Lung (tissue), 12 donors: ENCODE measurements around the gene IER2. TPM values are rescaled to one million over a fixed set of nuclear protein-coding genes. Genes with fewer than 3 reads are reported as not detected.

ENCODE experiments used
- ATAC-seq: fragments of 200-7000 bp; cut with Tn5 transposase; one replicate; pipeline ENCODE4 v1.9.1; 2020; ENCODE audit warnings: moderate number of reproducible peaks; ENCODE audit not compliant: insufficient read depth, low FRiP score
- DNase-seq, 3 donors: peaks; one replicate each; pipeline ENCODE4 v3.0.0-alpha.2; 2013 to 2017
- H3K27ac ChIP-seq, 2 donors: one replicate each; pipeline ENCODE4 v1.5.1; 2013; ENCODE audit warnings: mild to moderate bottlenecking in 2 of 2, moderate library complexity in 2 of 2, control low read depth in 1 of 2, inconsistent platforms in 1 of 2, low read depth in 1 of 2, low read length in 1 of 2
- H3K27me3 ChIP-seq, 3 donors: one replicate each; pipeline ENCODE4 v1.5.1; 2013; ENCODE audit warnings: low read length in 2 of 3; ENCODE audit not compliant: control insufficient read depth in 3 of 3, insufficient read depth in 3 of 3
- H3K36me3 ChIP-seq, 4 donors: one replicate each; pipeline ENCODE4 v1.5.1; 2013; ENCODE audit warnings: low read length in 4 of 4, mild to moderate bottlenecking in 1 of 4, moderate library complexity in 1 of 4; ENCODE audit not compliant: control insufficient read depth in 4 of 4, insufficient read depth in 4 of 4
- H3K4me1 ChIP-seq, 5 donors: one replicate each; pipeline ENCODE4 v1.5.1; 2013; ENCODE audit warnings: low read length in 5 of 5, mild to moderate bottlenecking in 2 of 5, moderate library complexity in 1 of 5; ENCODE audit not compliant: control insufficient read depth in 5 of 5, insufficient read depth in 5 of 5
- H3K4me3 ChIP-seq: one replicate; pipeline ENCODE4 v1.5.1; 2013; ENCODE audit warnings: mild to moderate bottlenecking, control low read depth, moderate library complexity
- H3K9ac ChIP-seq, 2 donors: one replicate each; pipeline ENCODE4 v1.5.1; 2013; ENCODE audit warnings: low read length in 2 of 2, control low read depth in 1 of 2; ENCODE audit not compliant: insufficient read depth in 1 of 2
- H3K9me3 ChIP-seq, 4 donors: one replicate each; pipeline ENCODE4 v1.5.1; 2013; ENCODE audit warnings: low read length in 3 of 4, mild to moderate bottlenecking in 1 of 4, moderate library complexity in 1 of 4; ENCODE audit not compliant: control insufficient read depth in 4 of 4, insufficient read depth in 3 of 4
- WGBS, 2 donors: extraction: QIAGEN DNeasy Blood & Tissue Kit; methylation state at CpG; one replicate each; pipeline ENCODE4 v1.1.7; 2013; 5-methylcytosine and 5-hydroxymethylcytosine counted together
- polyA plus RNA-seq, 2 donors: library from polyadenylated mRNA; stranded (reverse); fragments of 200-250 nt; gene quantifications; one replicate each; pipeline ENCODE4 v1.2.1, GENCODE V29; 2013
- total RNA-seq, 2 donors: library from RNA; depleted of rRNA in 1 of 2; stranded (reverse); fragments of >200 nt in 1 of 2; gene quantifications; one replicate each; pipeline ENCODE4 v1.2.1, GENCODE V29; 2014 to 2021
- TF ChIP-seq, protein P1 (sequence below): IDR thresholded peaks from 2 replicates; pipeline ENCODE4 v1.5.1; 2012; ENCODE audit warnings: mild to moderate bottlenecking; ENCODE audit errors: control extremely low read depth, extremely low read depth
- donor health status: control.
- donor health status: control.
- donor health status: Bipolar disorder and iron deficiency.
- donor health status: healthy.
- donor health status: DM: yes; HTN: yes; CAD: no.

IER2 gene
- total and polyA plus RNA-seq, 4 donors, result 29.8 to 242 (median 93.0) TPM

DNA sequence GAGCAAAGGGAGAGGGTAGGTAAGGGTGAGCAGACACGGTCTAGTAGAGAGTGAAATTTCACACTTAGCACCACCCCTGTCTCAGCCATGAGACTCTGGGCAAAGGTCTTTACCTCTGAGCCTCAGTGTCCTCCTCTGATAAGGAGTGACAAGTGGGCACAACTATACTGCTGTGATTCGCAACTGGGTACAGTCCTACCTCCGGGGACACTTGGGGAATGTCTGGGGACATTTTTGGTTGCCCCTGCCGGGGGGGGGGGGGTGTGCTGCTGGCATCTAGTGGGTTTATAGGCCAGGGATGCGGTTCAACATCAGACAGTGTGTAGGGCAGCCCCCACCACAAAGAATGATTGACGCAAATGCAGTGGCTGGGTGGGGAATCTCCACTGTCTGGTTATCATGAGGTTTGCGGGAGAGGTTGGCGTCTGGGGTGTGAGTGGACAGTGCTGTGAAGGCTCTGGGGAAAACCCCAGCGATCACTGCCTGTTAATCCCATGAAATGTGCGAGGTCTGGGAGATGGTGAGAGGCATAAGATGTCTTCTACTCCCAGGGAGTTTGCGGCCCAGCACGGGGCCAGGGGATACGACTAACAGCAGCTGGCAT is 27.8 kb upstream of the IER2 start:
- Histone ChIP-seq H3K27ac (no peak overlapping the region), H3K4me1 (peaks cover 0 to 14% (median 5%) of the 10 kb centered on the region in 5 donors), H3K4me3 (no peak overlapping the region), H3K9ac (no peak overlapping the region), H3K27me3 (no peaks in the 10 kb centered on the region), H3K9me3 (no peaks in the 10 kb centered on the region), H3K36me3 (peaks cover 0 to 9% (median 0%) of the 10 kb centered on the region in 4 donors)
- TF ChIP-seq, protein P1, sequence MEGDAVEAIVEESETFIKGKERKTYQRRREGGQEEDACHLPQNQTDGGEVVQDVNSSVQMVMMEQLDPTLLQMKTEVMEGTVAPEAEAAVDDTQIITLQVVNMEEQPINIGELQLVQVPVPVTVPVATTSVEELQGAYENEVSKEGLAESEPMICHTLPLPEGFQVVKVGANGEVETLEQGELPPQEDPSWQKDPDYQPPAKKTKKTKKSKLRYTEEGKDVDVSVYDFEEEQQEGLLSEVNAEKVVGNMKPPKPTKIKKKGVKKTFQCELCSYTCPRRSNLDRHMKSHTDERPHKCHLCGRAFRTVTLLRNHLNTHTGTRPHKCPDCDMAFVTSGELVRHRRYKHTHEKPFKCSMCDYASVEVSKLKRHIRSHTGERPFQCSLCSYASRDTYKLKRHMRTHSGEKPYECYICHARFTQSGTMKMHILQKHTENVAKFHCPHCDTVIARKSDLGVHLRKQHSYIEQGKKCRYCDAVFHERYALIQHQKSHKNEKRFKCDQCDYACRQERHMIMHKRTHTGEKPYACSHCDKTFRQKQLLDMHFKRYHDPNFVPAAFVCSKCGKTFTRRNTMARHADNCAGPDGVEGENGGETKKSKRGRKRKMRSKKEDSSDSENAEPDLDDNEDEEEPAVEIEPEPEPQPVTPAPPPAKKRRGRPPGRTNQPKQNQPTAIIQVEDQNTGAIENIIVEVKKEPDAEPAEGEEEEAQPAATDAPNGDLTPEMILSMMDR, result no peak
- 72 to 91% methylated on average over 13 of the region's 13 CpGs for WGBS, 2 donors
- no peak for DNase-seq
- ATAC-seq, result no peak

DNA sequence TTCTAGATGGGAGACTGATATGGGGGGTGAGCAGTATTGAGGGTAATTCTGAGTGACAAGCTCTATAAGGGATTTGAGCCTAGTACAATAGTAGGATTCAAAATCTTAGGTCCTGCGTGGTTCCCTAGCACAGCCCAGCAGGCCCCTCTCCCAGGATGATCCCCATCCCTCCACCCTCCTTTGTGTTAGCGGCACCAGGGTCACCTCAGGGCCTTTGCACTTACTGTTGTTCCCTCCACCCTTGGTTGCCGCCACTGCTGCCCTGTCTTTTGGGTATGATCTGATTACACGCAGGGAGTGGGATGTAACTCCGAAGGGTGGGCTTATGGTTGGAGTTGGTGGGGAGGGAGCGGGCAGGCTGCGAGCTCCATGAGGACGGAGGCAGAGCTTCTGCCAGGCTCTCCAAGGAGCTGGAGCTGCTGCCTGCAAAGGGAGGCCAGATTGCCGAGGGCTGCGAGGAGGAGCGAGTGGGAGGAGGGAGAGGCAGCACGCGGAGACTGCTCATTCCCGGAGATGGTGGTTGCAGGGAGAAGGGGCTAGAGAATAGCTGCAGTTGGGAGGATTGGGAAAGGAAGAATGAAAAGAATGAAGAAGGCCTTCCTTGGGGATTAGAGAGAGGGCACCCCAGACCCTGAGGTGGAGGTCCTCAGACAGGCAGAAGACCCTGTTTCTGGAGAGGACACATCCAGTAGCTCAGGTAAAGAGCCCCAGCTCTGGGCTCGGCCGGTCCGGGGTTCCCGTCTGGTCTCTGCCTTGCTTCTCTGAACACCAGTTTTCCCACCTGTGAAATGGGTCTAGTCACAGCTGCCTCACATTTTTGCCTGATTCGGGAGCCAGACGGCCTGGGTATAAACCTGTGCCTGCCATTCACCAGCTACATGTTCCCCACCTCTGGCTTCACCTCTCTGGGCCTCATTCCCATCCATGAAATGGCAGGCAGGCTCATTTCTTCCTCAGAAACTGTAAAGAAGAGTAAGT is 26.9 kb upstream of the IER2 start:
- ATAC-seq (no peak), DNase-seq (no peak)
- Histone ChIP-seq H3K36me3 (peaks cover 0 to 9% (median 0%) of the 10 kb centered on the region in 4 donors), H3K27me3 (no peaks in the 10 kb centered on the region), H3K9ac (no peak overlapping the region), H3K4me1 (peaks cover 0 to 14% (median 5%) of the 10 kb centered on the region in 5 donors), H3K4me3 (no peak overlapping the region), H3K9me3 (no peaks in the 10 kb centered on the region), H3K27ac (no peak overlapping the region)
- TF ChIP-seq, protein P1, result no peak
- 91 to 95% methylated on average over 20 of the region's 20 CpGs for WGBS, 2 donors

DNA sequence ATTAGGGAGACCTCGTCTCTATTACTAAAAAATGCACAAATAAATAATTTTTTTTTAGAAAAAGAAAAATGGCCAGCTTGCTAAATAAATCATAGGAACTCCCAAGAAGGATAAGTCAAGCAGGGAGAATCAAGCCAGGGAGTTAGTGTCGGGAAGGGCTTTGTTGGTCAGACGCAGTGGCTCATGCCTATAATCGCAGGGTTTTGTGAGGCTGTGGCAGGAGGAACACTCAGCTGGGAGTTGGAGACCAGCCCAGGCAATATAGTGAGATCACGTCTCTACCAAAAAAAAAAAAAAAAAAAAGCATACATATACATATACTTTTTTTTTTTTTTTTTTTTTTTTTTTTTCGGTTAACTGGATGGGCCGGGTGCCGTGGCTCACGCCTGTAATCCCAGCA is 23.2 kb upstream of the IER2 start:
- Histone ChIP-seq H3K4me1 (no peaks in the 10 kb centered on the region), H3K27ac (no peak overlapping the region), H3K27me3 (no peaks in the 10 kb centered on the region), H3K9ac (no peak overlapping the region), H3K4me3 (no peak overlapping the region), H3K9me3 (no peaks in the 10 kb centered on the region), H3K36me3 (peaks cover 0 to 6% (median 0%) of the 10 kb centered on the region in 4 donors)
- TF ChIP-seq, protein P1, result no peak
- DNase-seq, result no peak
- no peak for ATAC-seq
- WGBS, 2 donors, result 95 to 99% methylated on average over 9 of the region's 9 CpGs
